Left ventricle myocardium inferior (tissue), 1 donor: ENCODE data around the gene LDLRAD4. TPM values are rescaled to one million over a fixed set of nuclear protein-coding genes. Genes with fewer than 3 reads are reported as not detected.

Experiments used
- DNase-seq: peaks from one replicate; pipeline ENCODE4 v3.0.0-alpha.2; 2020
- H3K27ac ChIP-seq: fragments of 200-600 bp; replicated peaks from 2 replicates; pipeline ENCODE4 v1.8.0; 2021
- H3K27me3 ChIP-seq: fragments of 200-600 bp; 2 replicates; pipeline ENCODE4 v1.8.0; 2021; ENCODE audit warnings: low read depth
- H3K36me3 ChIP-seq: fragments of 200-600 bp; 2 replicates; pipeline ENCODE4 v1.8.0; 2021
- H3K4me1 ChIP-seq: fragments of 200-600 bp; 2 replicates; pipeline ENCODE4 v1.8.0; 2021
- H3K4me3 ChIP-seq: fragments of 200-600 bp; 2 replicates; pipeline ENCODE4 v1.8.0; 2021; ENCODE audit warnings: mild to moderate bottlenecking, moderate library complexity
- H3K9me3 ChIP-seq: fragments of 200-600 bp; replicated peaks from 2 replicates; pipeline ENCODE4 v1.8.0; 2021
- intact Hi-C: fragments of 100-400 bp; cut with micrococcal nuclease; formaldehyde crosslinking; loops from one replicate; pipeline ENCODE4 v1.11.0; 2022
- total RNA-seq: library from RNA; stranded (reverse); fragmentation: NEBNext Ultra II Directional; extraction: Animal tissue kit (Norgen Biotek cat#: 25700); gene quantifications from one replicate; pipeline ENCODE4 v1.2.1, GENCODE V29; 2021
- TF ChIP-seq, protein P1 (sequence below): fragments of 200-600 bp; IDR thresholded peaks from 2 replicates; pipeline ENCODE4 v1.8.0; 2021; ENCODE audit warnings: antibody characterized with exemption, mild to moderate bottlenecking, borderline replicate concordance
- donor health status: DM: no; HTN: yes; CAD: no; lungs with severe emphysema.

Gene LDLRAD4
- total RNA-seq, 1 donor from 2014 or later: 43.3 TPM

DNA sequence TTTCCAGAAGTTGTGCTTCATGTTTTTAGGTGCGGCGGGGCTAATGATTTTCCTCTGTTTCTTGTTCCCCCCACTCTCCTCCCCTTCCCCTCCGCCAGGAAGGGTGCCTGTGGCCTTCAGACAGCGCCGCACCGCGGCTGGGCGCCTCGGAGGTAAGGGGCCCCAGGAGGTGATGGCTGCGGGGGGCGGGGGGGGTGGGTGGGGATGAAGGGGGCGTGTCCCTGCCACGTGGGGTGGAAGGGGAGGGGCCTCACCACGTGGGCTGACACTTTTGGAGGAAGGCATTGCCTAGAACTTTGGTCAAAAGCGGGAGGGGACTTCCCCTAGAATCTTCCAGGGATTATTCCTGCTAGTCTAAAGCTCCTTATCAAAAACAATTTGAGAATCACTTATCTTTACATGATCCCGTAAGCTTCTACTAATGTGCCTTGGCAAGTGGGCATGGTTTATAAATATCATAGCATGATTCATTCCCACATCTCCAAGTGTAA, 424.7 kb downstream of the LDLRAD4 start:
- TF ChIP-seq, protein P1, sequence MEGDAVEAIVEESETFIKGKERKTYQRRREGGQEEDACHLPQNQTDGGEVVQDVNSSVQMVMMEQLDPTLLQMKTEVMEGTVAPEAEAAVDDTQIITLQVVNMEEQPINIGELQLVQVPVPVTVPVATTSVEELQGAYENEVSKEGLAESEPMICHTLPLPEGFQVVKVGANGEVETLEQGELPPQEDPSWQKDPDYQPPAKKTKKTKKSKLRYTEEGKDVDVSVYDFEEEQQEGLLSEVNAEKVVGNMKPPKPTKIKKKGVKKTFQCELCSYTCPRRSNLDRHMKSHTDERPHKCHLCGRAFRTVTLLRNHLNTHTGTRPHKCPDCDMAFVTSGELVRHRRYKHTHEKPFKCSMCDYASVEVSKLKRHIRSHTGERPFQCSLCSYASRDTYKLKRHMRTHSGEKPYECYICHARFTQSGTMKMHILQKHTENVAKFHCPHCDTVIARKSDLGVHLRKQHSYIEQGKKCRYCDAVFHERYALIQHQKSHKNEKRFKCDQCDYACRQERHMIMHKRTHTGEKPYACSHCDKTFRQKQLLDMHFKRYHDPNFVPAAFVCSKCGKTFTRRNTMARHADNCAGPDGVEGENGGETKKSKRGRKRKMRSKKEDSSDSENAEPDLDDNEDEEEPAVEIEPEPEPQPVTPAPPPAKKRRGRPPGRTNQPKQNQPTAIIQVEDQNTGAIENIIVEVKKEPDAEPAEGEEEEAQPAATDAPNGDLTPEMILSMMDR: no peak
- Histone ChIP-seq H3K4me3 (no peak overlapping the region), H3K27me3 (no peaks in the 10 kb centered on the region), H3K4me1 (peaks cover 43% of the 10 kb centered on the region), H3K9me3 (no peaks in the 10 kb centered on the region), H3K36me3 (peaks cover 14% of the 10 kb centered on the region), H3K27ac (no peak overlapping the region)
- intact Hi-C loops: no loop called here
- no peak for DNase-seq

DNA sequence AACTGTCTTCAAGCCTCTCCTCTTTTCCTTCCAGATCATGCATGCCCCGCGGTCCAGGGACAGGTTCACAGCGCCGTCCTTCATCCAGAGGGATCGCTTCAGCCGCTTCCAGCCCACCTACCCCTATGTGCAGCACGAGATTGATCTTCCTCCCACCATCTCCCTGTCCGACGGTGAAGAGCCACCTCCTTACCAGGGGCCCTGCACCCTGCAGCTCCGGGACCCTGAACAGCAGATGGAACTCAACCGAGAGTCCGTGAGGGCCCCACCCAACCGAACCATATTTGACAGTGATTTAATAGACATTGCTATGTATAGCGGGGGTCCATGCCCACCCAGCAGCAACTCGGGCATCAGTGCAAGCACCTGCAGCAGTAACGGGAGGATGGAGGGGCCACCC, 426.5 kb downstream of the LDLRAD4 start:
- DNase-seq: no peak
- Histone ChIP-seq H3K36me3 (peaks cover 14% of the 10 kb centered on the region), H3K27me3 (no peaks in the 10 kb centered on the region), H3K4me3 (no peak overlapping the region), H3K4me1 (peaks cover 26% of the 10 kb centered on the region), H3K27ac (no peak overlapping the region), H3K9me3 (no peaks in the 10 kb centered on the region)
- TF ChIP-seq, protein P1: no peak
- intact Hi-C loops: no loop called here

DNA sequence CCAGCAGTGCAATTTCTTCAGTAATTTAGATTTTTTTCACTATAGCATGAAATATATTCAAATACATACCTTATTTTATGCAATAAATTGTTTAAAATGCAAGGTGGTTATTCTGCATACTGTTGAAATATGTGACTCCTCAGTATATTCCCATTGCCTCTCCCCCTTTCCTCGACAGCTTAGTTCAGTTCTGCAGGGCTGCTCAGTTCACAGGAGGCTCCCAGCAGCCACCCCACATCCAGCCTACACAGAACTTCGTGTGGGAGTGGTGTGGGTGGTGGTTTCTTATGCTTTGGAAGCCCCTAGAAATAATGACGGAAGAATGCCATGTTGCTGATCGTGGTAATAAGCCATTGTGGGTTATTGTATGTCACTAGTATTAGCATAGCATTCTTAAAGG, 428.1 kb downstream of the LDLRAD4 start:
- TF ChIP-seq, protein P1: no peak
- H3K9me3 ChIP-seq: no peaks in the 10 kb centered on the region
- no peaks in the 10 kb centered on the region for H3K27me3 ChIP-seq
- no peak for DNase-seq
- intact Hi-C loops: no loop called here
- no peak overlapping the region for H3K4me3 ChIP-seq
- H3K36me3 ChIP-seq: peaks cover 14% of the 10 kb centered on the region
- H3K27ac ChIP-seq: no peak overlapping the region
- H3K4me1 ChIP-seq: peaks cover 11% of the 10 kb centered on the region

DNA sequence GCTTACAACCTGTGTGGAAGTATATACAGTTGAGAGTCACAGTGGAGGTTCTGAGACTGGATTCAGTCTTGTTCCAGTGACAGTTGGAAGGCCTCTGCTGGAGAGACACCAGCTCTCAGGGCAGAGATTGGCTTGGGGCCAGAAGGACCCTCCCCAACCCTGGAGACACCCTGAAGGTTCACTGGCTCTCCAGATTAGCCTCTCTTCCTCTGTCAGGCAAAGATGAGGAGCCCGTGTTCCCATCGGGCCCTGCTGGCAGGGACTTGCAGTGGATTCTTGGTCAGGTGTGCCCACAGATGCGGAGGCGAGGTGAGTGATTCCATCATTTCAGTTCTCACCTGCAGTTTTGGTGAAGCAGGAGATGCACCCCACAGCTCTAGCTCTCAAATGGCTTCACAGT, 429.2 kb downstream of the LDLRAD4 start:
- TF ChIP-seq, protein P1: no peak
- no peaks in the 10 kb centered on the region for H3K4me1 ChIP-seq
- no peak for DNase-seq
- peaks cover 14% of the 10 kb centered on the region for H3K36me3 ChIP-seq
- no peak overlapping the region for H3K4me3 ChIP-seq
- no peak overlapping the region for H3K27ac ChIP-seq
- intact Hi-C loops: no loop called here
- H3K9me3 ChIP-seq: no peaks in the 10 kb centered on the region
- H3K27me3 ChIP-seq: no peaks in the 10 kb centered on the region

DNA sequence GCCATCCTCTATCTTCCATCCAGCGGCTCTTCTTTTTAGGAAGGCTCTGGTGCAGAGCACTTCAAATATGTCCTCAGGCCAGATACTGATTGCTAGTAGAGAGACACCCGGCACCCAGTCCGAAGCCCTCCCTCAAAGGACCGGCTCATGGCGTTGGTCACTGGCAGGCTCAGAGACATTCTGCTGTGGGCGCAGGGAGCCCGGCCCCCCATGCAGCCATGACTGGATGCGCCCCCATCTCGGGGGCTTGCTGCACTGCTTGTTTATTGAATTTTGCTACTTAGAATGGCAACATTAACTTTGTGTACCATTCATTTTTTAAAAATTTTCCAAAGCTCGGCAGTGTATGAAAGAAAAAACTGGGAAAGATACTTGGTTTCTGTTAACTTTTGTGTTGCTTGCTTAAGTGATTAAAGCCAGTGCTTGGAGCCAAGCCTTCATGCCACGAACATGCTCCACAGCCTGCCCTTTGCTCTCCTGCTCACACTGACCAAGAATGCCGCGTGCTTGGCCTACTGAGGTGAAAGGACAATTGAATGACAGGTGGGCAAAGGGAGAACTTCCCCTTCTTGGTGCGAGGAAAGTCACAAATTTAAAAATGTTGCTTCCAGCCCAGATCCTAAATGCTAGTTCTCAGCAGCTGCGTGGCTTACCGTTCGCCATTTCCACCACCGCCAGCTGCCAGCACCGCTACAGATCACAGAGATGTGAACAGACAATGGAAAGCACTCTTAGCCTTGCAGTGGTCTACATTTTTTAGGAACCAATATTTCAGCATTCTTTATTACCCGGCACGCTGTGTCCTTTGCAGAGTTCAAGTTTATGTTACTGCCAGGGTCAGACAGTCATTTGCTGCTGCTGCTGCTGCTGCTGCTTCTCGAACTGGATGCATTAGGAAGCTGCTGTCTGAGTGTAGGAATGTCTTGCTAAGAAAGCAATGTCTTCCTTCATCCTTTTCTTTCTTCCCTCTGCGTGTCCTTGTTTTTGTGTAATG, 431.1 kb downstream of the LDLRAD4 start:
- no peaks in the 10 kb centered on the region for H3K9me3 ChIP-seq
- H3K27me3 ChIP-seq: no peaks in the 10 kb centered on the region
- peaks cover 14% of the 10 kb centered on the region for H3K36me3 ChIP-seq
- intact Hi-C loops: no loop called here
- TF ChIP-seq, protein P1: no peak
- DNase-seq: no peak
- peaks cover 8% of the 10 kb centered on the region for H3K4me1 ChIP-seq
- no peak overlapping the region for H3K27ac ChIP-seq
- no peak overlapping the region for H3K4me3 ChIP-seq
